Thyroid gland (tissue), 4 donors: ENCODE results near the gene PDLIM4.

Experiments used
- CTCF ChIP-seq, 6 experiments: fragments of 200-600 bp in 3 of 6; fragments of 450-650 bp in 3 of 6; sonication (generic) in 3 of 6; IDR thresholded peaks; one replicate each; pipeline ENCODE4 v1.5.1; 2016 to 2019; ENCODE audit warnings: antibody characterized with exemption in 6 of 6, mild to moderate bottlenecking in 2 of 6, inconsistent platforms in 1 of 6, moderate library complexity in 1 of 6
- POLR2A ChIP-seq, 2 donors: fragments of 450-650 bp; IDR thresholded peaks; one replicate each; pipeline ENCODE4 v1.6.1; 2017; ENCODE audit warnings: antibody characterized with exemption in 2 of 2, mild to moderate bottlenecking in 2 of 2, moderate library complexity in 1 of 2

GRCh38 chr5:132207778-132208177 lies 49.7 kb upstream of the PDLIM4 start:
- TF ChIP-seq CTCF (IDR thresholded peaks at IDR 0.05) (no peak), POLR2A (IDR thresholded peaks at IDR 0.05) (no peak)
